GM18873 (cell line): ENCODE data around the gene GNAT1.
"Not testable (repeated sequence)": the region's sequence is repeated elsewhere in the genome, so short reads cannot be mapped to it uniquely, and the experiment has no call there.

Experiments used
- ATAC-seq: cut with Tn5 transposase; IDR thresholded peaks from one replicate; pipeline ENCODE4 v1.9.1; 2021; ENCODE audit warnings: mild to moderate bottlenecking, moderate library complexity, moderate number of reproducible peaks; ENCODE audit not compliant: unreplicated experiment, low FRiP score

The GNAT1 gene

DNA sequence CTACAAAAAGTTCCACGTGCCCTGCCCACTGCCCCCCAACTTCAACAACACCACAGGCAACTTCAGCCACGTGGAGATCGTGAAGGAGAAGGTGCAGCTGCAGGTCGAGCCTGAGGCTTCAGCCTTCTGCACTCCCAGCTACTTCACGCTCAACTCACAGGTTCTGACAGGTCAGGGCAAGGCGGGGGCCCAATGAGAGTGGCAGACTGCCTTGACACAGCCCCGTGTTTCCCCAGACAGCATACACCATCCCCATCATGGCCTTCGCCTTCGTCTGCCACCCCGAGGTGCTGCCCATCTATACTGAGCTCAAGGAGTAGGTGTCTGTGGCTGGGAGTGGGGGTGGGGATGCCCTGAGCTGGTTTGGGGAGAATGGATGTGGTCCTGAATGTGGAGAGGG, 26.3 kb downstream of the GNAT1 start:
- ATAC-seq = no peak

DNA sequence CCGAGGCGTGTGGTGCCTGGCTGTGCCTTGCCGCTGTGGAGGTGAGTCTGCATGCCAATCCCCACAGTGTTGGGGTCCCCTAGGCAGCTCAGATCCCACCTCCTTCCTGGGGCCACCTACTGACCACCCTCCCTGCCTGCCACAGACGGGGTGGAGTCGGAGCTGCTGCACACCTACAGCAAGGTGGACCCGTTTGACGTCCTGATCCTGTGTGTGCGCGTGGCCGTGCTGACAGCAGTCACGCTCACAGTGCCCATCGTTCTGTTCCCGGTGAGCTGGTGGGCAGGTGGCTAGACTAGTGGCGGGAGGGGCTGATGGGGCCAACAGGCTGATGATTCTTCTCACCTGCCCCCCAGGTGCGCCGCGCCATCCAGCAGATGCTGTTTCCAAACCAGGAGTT, 27.0 kb downstream of the GNAT1 start:
- no peak for ATAC-seq

DNA sequence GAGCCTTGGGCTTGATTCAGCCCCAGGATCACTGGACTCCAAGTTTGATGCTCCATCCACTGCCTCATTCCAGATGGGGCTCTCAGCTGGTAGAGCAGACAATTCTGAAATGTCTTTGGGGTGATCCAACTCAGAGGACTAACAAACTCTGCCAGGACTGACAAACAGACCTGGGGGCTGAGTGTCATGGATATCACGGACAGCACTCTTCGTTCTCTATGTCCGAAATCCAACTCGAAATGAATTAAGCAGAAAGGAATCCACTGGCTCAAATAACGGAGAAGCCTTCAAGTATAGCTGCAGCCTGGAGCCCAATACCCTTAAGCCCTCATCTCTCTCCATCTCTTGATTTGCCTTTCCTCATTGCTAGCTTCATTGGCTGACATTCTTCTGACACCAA, 27.9 kb downstream of the GNAT1 start:
- ATAC-seq = no peak

DNA sequence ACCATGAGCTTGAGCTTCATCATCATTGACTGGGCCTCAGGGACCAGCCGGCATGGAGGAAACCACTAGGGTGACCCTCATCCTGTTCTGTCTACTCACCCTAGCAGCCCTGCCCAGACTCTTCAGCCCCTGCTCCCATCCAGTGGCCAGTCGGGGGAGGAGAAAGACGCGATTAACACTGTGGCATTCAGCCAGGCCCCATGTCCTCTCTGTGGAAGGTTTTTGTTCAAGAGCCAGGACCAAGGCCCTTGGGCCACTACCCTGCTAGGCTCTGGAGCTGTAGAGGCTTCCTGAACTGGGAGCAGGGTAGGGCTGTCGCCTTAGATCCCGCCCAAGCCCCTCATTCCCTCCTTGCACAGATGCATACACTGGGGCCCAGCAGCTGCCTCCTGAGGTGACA, 28.7 kb downstream of the GNAT1 start:
- ATAC-seq = no peak

DNA sequence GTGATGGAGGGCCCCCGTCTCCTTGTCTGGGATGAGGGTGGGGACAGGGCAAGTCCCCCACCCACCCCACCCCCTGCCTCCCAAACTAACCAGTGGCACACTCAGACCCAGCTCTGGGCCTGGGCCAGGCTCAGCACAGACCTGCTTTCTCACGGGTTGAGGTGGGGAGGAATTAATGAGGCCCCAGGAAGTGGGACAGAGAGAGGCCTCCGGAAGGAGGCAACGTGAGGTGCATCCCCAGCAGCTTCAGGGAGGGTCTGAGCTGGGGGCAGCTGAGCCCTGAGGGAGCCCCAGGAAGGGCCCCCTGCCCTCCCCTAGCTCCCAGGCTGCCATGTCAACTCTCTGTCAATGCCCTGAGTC, 29.6 kb downstream of the GNAT1 start:
- ATAC-seq = no peak

DNA sequence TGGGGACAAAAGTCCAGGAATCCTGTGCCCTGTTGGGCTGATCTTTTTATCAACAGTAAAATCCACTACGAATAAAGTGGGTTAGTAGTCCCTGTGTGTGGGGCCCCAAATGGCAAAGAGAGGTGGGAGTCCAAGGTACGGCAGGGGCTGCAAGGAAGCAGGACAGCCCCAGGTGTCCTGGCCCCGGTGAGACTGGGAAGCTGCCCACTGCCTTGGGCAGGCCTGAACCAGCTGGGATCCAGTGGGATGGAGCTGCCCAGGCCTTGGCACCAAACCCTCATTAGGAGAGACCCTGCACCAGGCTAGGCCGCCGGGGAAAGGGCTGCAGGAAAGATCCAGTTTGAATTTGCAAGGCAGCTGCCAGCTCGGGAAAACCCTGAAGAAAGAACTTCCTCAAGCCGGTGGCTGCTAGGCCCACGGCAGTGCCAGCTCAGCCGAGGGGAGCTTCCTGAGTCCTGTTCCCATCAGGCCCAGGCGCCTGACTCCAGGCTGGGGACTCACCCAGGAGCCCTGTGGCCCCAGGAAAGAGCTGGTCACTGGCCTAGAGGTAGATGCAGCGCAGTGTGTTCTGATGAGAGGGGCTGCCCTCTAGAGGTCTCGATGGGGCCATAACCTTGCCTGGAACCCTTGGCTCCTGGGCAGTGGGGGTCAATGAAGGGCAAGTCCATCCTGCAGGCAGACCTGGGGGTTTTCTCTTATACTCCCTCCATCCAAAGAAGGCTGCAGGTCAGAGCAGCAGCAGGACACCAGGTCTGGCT, 30.2 kb downstream of the GNAT1 start:
- no peak for ATAC-seq

DNA sequence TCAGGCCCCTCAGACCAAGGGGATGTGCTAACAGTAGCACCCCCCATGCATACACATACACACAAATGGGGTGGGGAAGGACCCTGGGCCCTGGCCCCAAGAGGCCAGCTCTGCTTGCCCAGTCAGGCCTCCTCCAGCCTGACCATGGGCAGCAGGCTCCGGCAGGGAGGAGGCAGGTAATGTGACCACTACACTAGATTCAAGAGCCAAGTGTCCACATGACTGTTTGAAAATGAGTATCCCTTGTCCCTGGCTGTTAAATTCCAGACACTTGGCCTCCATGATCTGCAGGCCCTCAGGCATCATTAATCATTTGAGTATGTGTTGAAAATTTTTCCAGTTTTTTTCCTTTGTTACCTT, 30.7 kb downstream of the GNAT1 start:
- ATAC-seq = no peak

DNA sequence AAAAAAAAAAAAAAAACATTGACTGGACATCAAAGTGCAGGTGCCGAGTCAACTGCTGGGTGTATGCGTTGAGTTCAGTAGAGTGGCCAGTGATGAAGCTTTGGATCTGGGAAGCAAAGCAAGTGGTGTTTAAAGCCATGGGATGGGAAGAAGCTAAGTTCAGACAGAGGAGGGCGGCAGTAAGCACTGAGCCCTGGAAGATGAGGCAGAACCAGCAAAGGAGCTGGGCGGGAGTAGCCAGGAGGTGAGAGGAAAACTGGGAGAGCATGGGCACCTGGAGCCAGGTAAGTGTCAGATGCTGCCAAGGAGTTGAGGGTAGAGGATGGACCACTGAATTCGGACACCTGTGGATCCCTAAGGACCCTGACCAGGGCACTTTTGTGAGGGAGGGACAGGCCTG, 33.2 kb downstream of the GNAT1 start:
- ATAC-seq = no peak

DNA sequence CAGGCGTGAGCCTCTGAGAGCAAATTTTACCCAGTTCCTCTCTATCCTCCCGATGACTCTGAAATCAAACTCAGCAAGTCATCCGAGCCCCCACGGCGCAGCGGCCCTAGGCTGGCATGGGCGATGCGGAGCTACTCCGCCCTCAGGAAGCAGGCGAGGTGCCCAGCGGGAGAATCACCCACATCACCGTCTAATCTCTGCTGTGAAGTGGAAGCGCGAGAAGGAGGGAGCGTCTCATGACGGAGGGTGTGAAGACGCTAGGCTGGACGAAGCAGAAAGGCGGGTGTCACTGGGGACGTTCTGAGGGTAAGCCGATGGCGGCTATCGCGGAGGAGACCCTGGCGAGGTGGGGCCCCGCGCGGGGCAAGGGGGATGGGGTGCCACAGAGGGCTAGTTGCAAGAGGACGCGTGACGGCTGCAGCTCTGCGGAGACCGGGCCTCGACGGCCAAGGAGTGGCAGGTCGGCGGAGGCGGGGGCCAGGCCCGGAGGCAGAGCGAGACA, 35.5 kb downstream of the GNAT1 start:
- ATAC-seq = peak; percentile 9

DNA sequence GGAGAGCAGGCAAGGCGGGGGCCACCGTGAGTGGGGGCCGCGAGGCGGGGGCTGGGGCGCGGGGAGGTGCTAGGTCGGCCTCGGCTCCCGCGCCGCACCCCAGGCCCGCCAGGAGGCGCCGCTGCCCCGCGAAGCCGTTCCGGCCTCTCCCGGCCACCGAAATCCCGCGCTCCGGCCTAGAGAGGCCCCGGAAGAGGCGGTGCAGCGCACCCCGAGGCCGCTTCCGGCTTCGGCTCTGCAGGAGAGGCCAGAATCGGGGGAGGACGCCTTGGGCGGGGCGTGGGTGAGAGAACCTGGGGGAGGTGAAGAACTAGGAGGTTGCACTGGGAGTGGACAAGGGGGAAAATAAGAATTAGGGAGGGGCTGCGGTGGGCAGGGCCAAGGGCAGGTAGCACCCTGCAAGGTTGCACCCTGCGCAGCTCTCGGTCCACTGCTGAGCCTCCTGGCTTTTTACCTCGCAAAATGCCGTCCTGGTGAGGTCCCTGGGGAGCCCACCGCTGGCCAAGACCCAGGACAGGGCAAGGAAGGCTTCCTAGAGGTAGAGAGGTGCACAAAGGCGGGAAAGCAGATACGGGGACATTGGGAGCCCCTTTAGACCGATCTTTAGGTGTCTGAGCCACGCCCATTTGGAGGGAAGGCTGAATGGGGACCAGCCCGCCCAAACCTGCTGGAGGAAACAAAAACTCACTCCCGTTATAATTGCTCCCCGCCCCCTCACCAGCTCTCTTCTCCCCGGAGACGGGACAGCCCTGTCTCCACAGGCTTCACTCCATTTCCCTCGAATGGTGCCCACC, 36.2 kb downstream of the GNAT1 start:
- ATAC-seq = peak; percentile 68

DNA sequence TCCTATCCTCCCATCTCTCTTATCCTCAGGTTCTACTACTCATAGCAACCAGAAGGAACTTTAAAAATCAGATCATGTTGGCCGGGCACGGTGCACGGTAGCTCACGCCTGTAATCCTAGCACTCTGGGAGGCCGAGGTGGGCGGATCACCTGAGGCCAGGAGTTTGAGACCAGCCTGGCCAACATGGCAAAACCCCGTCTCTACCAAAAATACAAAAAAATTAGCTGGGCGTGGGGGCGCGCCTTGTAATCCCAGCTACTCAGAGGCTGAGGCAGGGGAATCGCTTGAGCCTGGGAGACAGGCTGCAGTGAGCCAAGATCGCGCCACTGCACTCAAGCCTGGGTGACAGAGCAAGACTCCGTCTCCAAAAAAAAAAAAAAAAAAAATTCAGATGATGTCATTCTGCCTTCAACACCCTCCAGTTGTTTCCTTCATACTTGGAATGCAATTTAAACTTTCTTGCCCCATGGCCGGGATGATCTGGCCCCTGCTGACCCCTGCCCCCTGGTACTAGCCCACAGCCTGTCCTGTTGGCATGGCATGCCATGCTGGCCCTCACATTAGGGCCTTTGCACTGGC, 36.9 kb downstream of the GNAT1 start:
- not testable (repeated sequence) for ATAC-seq

DNA sequence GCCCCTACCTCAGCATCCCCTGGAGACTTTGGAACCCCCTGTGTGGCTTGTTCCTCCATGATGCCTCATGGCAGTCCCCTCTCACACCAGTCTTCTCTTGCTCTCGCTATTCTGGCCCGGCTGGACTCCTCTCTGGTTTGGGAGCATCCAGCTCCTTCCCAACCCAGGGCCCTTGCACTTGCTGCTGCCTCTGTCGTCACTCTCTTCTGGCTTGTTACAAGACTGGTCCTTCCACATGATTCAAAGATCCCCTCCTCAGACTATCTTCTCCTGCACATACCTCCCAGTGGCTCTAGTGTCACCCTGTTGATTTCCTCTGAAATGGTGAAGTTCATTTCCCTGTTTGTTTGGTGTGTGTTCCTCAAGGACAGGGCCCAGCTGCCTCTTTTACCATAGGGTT, 38.1 kb downstream of the GNAT1 start:
- no peak for ATAC-seq

DNA sequence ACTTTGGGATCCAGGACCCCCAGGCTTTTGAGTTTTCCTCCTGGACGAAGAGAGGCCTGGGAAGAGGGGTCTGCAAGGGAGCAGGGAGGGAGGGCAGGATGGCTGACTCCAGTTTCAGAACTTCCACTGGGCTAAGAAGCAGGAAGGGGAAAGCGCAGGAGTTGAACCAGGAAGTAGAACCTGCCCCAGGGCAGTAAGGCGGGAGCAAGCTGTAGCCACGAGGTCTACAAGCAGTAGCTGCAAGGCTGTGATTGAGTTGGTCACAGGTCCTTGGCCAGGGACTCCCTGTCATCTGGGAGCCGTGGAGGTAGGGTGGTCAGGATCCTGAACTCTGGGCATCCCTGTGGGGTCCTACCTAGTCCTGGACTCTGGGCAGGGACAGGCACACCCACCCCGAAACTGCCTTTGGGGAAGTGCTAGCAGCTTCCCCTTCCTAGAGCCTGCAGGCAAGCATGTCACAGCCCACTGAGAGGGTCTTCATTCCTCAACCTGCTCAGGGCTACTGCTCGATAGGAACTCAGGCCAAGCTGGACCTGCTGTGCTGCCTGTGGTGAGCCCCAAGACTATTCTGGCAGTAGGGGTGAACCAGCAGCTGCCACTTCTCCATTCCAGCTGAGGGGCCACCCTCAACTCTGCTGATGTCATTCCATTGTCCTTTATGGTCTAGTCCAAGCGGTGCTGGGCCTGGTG, 38.8 kb downstream of the GNAT1 start:
- no peak for ATAC-seq

DNA sequence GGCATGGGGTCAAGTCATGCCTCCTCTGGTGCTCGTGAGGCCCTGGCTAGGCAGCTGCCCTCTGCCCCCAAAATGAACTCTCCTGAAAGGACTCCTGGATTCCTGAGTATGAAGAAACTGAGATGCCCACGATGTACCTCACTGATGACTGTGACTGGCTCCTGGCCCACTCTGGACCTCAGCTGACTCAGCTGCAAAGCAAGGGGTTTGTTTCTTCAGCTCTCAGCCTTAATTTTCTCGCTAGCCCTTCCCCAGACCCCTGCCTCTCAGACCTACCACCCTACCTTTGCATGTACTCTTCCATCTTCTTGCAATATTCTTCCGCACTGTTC, 39.4 kb downstream of the GNAT1 start:
- ATAC-seq = no peak

DNA sequence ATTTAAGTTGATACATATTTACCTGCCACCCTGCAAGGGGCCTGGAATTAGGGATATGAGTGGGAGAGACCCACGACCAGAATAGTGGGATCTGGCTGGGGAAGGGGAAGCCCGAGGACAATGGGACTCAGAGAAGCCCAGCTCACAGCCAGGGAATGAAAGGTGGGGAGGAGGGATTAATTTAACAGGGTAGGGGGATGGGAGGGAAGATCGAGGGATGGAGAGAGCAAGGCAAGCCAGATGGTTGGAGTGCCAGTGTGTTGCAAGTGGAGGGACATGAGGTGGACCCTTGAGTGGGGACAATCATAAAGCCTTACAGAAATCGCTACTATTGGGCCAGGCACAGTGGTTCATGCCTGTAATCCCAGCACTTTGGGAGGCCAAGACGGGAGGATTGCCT, 40.2 kb downstream of the GNAT1 start:
- ATAC-seq = no peak

DNA sequence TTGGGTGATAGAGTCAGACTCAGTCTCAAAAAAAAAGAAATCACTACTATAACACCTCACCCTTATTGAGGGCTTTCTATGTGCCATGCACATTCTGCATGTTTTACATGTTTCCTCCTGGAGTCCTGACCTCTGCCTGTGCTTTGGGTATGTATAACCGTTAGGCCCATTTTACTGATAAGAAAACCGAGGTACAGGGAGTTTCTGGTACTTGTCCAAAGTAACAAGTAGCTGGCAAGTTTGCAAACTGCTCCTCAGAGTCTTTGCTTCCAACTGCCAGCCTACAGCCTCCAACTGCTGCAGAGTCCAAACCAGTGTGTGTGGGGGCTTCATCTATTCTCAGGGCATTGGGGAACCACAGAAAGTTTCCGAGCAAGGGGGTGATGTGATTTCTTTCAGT, 40.9 kb downstream of the GNAT1 start:
- ATAC-seq = no peak

DNA sequence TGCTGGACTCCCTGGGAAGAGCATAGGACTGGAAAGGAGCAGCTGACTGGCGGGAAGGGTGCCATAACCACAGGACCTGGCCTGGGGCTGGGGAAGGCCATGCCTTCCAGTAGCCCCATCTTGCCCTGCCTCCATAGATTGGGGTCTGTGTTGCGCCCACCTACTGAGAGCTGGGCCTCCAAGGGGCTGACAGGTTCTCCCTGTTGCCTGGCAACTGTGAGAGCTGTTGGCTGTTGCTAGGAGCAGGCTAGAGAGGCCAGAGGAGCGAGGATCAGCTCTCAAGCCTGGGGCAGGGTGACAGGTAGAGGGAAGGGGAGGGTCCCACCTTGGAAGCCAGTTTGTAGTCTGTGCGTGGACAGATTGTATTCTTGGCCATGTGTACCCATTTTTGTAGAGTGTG, 41.8 kb downstream of the GNAT1 start:
- ATAC-seq = no peak

DNA sequence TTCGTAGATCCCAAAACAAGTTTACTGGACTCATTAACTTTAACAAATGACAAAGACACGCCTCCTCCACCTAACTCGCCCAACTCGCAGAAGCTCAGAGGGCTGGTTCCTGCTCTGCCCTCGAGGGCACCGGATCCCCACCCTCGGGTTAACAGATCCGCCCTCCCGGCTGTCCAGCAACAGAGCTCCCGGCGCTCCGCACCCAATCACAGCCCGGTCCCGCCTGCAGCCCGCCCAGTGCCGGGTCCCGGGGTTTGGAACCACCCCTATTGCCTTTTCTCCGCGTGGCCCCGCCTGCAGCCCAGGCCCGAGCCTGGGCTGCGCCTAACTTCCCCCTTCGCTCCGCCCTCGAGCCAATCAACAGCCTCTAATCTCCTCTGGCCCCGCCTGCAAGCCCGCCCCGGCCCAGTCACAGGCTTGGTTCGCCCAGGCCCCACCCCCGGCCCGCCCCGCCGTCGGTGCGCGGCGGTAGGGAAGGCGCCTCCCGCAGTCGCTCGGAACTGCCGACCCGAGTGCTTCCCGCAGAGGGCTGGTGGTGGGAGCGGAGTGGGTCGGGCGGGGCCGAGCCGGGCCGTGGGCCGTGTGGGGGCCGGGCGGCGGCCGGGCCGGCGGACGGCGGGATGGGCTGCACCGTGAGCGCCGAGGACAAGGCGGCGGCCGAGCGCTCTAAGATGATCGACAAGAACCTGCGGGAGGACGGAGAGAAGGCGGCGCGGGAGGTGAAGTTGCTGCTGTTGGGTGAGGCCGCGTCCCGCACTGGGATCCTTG, 44.5 kb downstream of the GNAT1 start, which contains the start of gene GNAI2:
Gene GNAI2 (plus strand): TSS at position 489 of the 768 bp plus-strand sequence. CDS start 132 bp downstream, at position 621.
- peak; percentile 90 for ATAC-seq

DNA sequence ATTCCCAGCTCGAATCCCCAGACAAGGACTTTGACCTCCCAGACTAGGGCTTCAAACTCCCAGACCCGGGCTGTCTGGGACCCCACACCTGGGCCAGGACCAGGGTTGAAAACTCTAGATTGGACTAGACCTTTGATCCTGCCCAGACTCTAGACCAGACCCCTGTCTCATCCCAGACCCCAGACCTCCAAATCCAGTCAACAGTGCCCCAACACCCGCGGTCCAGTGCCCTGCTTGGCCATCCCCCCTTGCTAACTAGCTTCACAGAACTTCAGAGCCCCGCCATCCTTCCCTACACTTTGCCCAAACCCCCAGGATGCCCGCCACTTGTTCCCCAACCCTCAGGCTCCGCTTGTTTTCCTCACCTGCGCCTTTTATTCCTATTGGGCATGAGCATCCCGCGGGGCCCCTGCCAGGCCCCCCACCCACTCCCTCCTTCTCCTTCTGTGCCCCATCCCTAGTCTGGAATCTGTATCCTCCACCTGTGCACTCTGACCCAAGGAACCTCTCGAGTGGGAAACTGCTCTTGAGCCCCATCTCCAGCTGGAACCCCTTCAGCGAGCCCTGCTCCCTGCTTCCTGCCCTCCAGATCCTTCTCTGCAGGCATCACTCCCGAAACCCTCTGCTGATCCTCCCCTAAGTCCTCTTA, 45.2 kb downstream of the GNAT1 start:
- no peak for ATAC-seq

DNA sequence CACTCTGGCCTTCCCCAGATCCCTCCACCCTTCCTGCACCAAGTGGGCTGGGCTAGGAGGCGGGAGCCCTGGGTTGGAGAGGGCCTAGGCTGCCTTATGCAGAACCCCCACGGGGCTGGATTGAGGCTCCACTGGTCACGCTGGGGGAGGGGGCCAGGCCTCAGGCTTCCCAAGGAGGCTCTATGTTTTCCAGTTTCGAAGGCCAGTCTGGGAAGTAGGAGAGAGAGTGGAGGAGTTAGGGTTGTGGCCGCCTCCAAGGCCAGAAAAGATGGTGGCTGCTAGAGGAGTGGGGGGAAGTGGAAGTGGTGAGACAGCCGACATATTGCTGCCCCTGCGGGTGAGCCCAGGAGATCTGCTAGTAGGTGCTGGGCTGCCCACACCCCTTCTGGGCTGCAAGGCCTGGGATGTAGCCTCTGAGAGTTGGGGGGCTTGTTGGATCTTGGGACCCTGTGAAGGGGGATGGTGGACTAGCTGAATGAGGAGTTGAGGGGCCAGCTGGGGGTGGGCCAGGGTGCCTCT, 45.8 kb downstream of the GNAT1 start:
- no peak for ATAC-seq
